ACHN (cell line): Measurements from ENCODE around the gene ZNRF1.

Source experiments
- DNase-seq: peaks from one replicate; pipeline ENCODE4 v3.0.0-alpha.2; 2015
- in situ Hi-C: cut with HindIII; loops from 2 replicates; pipeline ENCODE4 v1.10.0; 2017; ENCODE audit warnings: low sequenced_read_pairs, low pct_ligation_motif_present, low pct_unique_long_range_greater_than_20kb

ZNRF1 gene

DNA sequence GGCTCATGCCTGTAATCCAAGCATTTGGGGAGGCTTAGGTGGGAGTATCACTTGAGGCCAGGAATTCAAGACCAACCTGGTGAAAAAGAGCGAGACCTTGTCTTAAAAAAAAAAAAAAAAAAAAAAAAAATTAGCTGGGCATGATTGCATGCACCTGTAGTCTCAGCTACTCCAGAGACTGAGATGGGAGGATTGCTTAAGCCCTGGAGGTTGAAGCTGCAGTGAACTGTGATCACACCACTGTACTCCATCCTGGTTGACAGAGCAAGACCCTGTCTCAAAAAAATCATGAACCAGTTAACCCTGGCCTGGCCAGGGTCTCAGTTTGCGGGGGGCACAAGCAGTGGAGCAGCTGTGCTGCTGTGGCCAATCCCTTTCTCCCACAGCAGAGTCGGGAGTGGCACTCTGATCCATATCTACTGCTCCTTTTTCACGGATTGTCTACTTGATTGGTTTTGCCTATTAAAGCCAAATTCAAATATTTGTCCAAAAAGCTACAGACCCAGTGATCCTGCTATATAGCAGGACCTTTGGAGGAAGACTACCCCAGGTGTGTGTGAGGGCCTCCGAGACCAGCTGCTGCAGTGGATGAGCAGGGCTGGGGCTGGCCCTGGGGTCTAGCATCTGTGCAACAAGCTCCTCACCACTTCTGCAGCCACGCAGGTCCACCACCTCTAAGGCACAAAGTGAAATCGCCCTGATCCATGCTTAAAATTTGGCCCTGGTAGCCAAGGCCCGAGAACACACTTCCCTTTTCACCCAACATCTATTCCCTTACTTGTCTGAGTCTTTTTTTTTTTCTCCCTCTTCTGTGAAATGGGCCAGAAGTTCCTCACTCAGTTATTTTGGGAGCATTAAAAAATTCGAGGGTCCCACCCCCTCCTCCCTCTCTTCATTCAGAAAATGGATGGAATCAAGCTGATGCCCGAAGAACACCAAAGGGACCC, 69.5 kb downstream of the ZNRF1 start:
- no peak for DNase-seq
- in situ Hi-C loops: no loop called here

DNA sequence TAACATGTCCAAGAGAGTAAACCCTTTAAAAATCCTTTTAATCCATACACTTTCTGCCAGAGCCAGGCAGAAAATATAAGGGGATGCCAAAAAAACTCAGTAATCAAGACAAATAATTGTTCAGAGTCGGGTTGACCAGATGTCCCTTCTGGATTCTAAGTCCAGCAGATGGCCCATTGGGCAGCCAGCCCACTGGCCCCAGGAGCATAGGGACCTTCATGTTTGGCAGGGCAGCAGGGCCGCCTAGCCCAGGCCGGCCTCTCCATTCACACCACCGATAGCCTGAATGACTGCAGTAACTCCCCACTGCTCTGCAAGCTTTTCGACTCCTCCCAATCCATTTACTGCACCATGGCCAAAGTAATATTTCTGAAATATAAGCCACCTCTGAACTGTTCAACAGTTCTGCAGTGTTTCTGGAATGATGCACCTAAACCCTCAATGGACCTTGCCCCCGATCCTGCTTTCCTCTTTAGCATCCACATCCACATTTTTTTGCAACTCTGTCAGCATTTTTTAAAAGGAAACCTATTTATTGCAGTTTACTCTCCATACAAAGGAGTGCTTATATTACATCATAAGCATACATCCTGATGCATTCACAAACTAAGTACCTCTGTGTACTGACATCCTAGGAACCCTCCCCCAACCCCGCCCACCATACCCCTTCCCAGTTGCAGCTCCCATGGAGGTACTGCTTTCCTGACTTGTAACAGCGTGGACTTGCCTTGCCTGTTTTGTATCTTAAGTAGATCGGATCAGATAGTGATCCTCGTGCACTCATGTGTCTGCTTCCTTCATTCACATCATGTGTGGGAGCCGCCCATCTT, 71.4 kb downstream of the ZNRF1 start:
- in situ Hi-C loops: no loop called here
- no peak for DNase-seq

GRCh38 chr16:75071621-75072020, 72.8 kb downstream of the ZNRF1 start:
- in situ Hi-C loops: no loop called here
- DNase-seq: no peak

GRCh38 chr16:75072239-75072947, 73.6 kb downstream of the ZNRF1 start:
- no peak for DNase-seq
- in situ Hi-C loops: no loop called here

GRCh38 chr16:75073545-75074303, 74.9 kb downstream of the ZNRF1 start:
- in situ Hi-C loops: no loop called here
- no peak for DNase-seq

GRCh38 chr16:75074304-75074793, 75.5 kb downstream of the ZNRF1 start:
- no peak for DNase-seq
- in situ Hi-C loops: no loop called here

GRCh38 chr16:75074920-75075687, 76.3 kb downstream of the ZNRF1 start:
- no peak for DNase-seq
- in situ Hi-C loops: no loop called here

DNA sequence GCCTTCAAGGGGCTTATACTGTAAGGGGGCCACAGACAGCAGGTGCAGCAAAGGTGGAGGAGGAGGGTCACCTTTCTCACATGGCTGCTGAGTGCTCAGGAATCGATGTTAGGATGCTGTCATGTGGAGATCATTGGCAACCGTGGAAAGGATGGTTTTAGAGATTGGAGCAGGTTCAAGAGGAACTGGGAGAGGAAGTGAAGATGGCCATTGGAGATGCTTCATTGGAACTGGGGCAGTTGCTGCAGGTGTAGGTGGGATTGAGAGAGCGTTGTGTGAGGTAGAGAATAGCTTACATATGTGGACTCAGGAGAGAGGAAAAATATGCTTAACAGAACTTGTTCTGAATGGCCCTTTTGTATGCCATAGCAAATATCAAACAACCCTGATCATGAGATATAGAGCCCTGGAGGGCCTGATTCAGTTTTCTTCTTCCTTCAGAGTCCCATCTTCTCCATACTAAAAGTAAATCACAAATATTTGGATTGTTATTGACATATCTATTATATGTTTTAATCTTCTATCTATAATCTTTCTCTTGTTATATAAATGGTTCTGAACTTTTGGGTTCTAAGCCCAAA, 77.0 kb downstream of the ZNRF1 start:
- no peak for DNase-seq
- in situ Hi-C loops: no loop called here

DNA sequence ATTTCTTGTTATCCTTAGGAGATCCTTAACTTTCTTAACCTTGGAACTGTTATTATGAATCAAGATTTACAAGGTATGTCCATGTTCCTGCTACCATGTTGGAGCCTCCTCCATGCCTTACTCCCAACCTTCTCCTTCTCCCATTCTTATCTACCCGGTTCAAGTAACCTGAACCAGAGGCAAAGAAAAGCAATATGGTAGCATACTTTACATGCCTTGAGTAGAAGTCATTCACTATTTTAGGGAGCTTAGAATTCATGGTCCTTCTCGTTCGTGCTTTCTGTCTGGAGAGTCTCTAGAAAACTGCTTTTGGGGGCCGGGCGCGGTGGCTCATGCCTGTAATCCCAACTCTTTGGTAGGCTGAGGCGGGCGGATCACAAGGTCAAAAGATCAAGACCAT, 80.1 kb downstream of the ZNRF1 start:
- in situ Hi-C loops: no loop called here
- no peak for DNase-seq

DNA sequence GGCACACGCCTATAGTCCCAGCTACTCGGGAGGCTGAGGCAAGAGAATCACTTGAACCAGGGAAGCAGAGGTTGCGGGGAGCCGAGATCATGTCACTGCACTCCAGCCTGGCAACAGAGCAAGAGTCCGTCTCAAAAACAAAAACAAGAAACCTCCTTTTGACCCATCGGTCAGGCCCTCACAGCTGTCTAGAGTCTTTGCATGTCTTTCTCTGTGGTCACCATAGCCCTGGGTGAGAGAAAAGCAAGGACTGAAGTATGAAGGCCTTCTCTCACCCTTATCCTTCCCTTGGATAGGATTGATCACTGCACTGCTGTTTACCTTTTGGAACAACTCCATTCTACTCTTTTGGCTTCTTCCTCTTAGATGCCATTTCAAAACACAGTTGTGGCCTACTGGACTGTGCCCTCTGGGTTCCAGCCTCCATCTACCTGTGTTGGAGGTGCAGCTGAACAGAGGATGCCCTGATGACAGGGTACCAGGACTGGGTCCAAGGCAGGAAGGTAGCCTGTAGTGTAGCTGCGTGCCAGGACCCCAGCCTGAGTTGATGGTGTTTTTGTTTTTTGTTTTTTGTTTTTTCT, 80.6 kb downstream of the ZNRF1 start:
- no peak for DNase-seq
- in situ Hi-C loops: no loop called here

DNA sequence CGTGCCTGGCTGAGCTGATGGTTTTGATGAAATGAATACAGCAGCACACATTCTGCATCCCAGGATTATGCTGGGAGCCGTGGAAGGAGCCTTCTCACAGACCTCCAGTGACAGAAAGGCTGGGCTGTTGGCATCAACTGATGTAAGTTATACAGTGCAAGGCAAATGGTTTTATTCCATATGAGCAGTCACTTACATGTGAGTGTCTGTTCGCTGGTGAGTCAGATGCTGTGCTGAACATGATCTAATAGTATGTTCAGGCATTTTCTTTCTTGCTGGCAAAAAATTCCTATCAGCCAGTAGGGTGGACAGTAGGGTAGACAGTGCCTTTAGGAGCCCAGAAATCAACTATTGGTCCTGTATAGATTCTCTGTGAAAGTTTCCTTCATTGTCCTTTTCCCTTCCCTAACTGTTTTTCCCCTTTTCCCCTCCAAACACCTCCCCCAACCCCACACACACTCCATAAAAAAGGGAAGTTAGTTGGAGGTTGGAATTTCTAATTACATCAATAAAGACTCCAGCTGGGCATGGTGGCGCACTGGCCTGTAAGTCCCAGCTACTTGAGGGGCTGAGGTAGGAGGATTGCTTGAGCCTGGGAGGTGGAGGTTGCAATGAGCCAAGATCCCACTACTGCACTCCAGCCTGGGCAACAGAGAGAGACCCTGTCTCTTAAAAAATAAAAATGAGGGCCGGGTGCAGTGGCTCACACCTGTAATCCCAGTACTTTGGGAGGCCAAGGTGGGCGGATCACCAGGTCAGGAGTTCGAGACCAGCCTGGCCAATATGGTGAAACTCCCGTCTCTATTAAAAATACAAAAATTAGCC, 81.6 kb downstream of the ZNRF1 start:
- no peak for DNase-seq
- in situ Hi-C loops: no loop called here

- DNase-seq: no peak
- in situ Hi-C loops: no loop called here
These were observed 82.5 kb downstream of the ZNRF1 start for GRCh38 chr16:75081179-75081859.

GRCh38 chr16:75083813-75084212, 85.0 kb downstream of the ZNRF1 start:
- in situ Hi-C loops: no loop called here
- no peak for DNase-seq

DNA sequence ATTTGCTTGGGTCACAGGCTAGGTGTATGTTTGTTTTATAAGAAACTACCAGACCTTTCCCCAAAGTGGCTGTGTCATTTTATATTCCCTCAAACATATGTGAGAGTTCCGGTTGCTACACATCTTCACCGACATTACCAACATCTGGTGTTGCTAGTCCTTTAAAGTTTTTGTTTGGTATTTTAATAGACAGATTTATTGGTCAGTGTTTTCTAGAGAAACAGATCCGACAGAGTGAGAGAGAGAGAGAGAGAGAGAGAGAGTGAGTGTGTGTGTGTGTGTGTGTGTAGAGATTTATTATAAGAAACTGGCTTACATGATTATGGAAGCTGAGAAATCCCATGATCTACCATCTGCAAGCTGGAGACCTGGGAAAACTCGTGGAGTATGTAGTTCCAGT, 86.7 kb downstream of the ZNRF1 start:
- DNase-seq: no peak
- in situ Hi-C loops: no loop called here

- in situ Hi-C loops: no loop called here
- no peak for DNase-seq
These were observed 87.5 kb downstream of the ZNRF1 start for GRCh38 chr16:75086281-75086680.
